HG03060 (cell line): Measurements from ENCODE around the gene GGNBP2.
"Not testable (repeated sequence)": the region's sequence is repeated elsewhere in the genome, so short reads cannot be mapped to it uniquely, and the experiment has no call there.

ENCODE experiments used
- ATAC-seq: cut with Tn5 transposase; IDR thresholded peaks from one replicate; pipeline ENCODE4 v1.9.1; 2021; ENCODE audit warnings: low read depth, moderate number of reproducible peaks; ENCODE audit not compliant: unreplicated experiment

Gene GGNBP2

DNA sequence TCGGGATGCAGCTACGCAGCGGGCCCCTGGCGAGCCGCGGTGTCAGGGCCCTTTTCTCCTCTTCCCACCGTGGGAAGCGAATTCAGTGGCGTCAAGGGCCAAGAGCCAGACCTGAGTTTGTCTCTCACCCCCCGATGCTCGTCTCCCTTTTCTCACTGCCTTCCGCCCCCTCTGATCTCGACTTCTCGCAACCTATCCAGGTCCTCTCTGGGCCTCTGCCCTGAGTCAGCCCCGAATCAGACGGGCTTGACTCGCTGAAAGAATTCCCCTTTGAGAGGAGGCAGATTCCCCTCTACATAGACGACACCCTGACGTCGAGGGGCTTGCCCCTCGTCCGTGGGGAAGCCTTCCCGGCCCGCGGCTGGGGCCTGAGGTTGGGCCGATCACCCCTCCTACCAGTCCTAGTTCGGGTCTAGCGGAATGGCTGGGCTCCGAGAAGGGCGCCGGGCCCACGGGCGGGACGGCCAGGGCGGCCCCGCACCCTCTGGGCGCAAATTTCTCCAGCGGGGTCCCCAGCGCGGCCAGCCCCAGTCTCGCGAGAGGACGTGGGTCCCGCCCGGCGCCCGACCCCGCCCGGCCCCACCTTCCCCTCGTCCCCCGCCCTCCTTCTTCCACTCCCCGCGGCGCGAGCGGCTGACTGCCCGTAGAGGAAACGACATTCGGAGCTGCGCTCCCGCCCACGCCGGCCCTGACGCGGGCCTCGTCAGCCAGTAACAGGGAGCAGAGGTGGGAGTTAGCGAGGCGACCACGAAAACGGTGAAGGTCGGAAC is at the start of gene GGNBP2:
GGNBP2 (plus strand) TSS at position 613 of the 770 bp plus-strand sequence. CDS start 806 bp downstream, outside the sequence.
- peak; percentile 30 for ATAC-seq

DNA sequence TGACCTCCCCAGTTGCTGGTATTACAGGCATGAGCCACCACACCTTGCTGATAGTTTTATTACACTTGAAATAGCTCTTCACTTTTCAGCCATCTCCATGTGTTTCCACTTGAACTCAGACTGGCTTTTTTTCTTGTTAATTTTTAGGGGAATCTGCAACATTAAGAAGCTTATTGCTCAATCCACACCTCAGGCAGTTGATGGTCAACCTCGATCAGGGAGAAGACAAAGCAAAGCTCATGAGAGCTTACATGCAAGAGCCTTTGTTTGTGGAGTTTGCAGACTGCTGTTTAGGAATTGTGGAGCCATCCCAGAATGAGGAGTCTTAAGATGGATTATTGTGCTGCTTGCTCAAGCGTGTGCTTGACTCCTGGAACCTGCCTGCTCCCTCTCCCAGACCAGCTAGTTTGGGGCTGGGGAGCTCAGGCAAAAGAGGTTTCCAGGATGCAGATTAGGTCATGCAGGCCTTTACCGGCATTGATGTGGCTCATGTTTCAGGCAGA is 49.6 kb upstream of the GGNBP2 start:
- ATAC-seq: no peak

DNA sequence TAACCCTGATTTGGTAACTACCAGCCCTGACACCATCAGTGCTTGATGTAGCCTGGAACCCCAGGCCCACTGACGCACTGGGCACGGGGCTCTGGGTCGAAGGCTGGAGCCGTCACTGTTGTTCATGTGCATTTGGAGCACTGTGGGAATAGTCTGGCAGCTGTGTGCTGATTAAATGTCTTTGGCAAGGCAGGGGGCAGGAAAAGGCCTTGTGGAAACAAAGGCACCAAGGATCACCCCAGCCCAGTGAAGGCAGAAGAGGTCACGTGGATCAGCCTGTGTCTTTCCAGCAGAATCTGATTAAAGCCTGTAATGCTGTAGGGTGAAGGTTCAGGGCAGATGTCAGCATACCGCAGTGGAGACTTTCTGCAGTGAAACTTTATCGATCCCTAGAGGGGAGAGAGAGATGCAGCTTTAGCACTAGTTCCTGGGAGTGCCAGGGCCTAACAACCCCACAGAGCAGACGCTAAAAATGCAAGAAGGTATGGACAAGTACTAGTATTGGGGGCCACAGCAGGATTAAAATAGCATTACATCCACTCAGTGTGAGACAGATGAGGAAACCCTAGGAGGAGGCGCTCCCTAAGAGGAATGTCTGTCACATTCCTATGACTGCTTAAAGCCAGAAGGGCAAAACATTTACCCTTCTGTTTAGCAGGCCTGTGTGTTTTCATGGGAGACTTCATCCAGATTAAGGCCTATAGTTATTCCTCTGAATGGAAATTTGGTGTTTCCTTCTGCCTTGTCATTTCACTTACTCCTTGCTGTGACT is 48.5 kb upstream of the GGNBP2 start:
- ATAC-seq: no peak

GRCh38 chr17:36498155-36498554 is 46.6 kb upstream of the GGNBP2 start:
- no peak for ATAC-seq

- no peak for ATAC-seq
Measured at GRCh38 chr17:36498560-36499300, 46.0 kb upstream of the GGNBP2 start.

DNA sequence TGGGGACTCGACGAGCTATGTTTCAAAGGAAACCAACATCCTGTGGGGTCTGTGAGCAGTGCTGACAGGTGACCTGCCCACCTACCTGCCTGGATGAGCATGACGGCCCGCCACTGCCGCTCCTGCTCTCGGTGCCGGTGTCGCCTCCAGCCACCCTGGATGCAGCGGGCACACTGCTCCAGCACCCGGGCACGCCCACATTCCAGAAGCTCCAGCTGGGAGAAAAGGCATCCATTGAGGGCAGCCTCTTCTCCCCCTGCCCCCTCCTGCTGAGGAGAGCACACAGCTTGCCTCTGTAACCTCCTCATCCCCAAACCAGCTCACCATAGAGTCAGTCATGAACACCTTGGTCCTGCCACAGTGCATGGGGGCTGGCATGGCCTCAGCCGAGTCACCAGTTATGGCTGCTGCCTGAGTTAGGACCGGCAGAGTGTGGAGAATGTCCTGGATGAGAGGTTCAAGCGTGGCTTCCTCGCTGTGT is 43.9 kb upstream of the GGNBP2 start:
- ATAC-seq: no peak

DNA sequence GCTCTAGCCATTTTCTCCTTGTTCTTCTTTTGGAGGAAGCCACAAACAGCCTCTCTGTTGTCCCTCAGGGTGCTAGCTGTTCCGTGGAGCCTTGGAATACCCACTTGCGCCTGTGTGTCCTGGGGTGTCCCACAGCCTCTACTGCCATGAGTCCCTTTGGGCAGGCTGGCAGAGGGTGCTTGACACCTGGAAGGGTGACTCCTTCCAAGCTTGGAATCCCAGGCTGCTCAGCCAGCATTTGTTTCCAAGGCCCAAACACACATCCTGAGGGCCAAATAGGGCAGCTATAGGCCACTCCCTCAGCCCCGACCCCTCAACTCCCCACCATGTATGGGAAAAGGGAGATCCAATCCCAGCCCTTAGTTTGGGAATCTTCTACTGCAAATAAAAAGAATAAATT is 43.4 kb upstream of the GGNBP2 start:
- ATAC-seq: no peak

GRCh38 chr17:36501963-36502362 is 42.8 kb upstream of the GGNBP2 start:
- ATAC-seq: no peak

DNA sequence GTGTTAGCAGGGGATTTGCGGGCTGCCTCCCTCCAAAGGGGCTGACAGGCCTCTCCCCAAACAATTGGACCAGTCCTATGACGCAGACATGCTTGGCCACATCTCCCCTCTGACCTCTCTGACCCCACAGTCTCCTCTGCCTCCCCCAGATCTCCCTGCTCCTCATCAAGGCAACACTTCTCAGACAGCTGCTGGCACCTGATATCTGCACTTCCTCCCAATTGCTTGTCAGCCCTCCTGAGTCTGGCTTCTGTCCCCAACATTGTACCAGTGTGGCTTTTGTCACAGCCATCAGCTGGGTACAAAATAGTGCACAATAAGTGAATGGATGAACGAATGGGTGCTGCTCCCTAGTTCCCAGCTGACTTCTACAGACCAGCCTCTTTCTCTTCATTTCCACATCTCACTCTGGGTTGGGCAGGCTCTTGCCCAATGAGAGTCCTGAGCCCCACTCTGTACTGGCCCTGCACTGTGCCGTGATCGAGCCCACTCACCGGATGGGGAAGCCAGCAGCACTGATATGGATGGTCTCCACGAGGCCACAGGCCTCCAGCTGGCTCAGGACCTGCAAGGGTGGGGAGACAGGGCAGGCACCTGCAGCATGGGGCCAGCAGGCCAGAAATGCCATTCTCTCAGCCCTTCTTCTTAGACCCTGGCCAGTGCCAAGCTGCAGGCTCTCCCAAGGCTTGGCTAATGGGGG is 41.1 kb upstream of the GGNBP2 start:
- ATAC-seq: no peak

DNA sequence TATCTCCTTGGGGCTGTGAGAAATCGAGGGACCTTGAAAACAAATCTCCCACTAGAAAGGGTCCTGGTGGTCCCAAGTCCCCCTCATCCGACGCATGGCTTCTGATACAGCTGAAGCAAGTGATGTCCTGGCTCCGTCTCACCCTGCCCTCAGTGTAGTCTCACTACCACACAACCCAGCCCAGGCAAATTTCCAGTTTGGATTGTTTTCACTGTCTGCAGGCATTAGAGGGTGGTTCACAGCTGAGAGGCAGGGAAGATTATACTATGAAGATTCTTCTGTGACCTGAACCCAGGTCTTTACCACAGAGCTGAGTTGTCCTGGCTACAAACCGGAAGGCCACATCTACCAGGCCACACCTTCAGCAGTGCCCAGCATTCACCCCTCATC is 40.6 kb upstream of the GGNBP2 start:
- ATAC-seq: no peak

GRCh38 chr17:36505171-36505570 is 39.5 kb upstream of the GGNBP2 start:
- ATAC-seq: no peak

DNA sequence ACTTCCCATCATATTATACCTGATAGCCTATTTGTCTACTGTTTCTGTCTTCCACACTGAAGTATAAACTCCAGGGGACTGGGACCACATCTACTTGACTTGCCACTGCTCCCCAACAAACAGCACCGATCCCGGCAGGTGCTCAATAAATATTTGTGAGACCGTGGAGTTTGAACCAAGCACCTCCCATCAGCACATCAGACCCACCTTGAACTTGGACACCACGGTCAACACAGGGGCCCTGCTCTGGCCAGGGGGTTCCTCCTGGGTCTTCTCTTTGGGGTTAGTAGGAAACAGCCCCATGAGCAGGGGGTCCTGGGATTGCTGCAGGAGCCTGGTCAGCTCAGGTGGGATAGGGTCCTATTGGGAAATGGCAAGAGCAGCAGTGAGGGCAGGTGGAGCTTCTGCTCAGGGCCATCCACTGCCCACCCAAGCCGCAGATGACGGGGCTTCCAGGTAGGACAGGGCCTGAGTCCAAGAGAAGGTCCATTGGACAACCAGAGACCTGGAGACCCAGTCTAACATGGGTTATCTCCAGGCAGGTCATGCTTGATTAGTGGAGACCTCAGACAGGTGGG is 38.4 kb upstream of the GGNBP2 start:
- ATAC-seq: no peak

DNA sequence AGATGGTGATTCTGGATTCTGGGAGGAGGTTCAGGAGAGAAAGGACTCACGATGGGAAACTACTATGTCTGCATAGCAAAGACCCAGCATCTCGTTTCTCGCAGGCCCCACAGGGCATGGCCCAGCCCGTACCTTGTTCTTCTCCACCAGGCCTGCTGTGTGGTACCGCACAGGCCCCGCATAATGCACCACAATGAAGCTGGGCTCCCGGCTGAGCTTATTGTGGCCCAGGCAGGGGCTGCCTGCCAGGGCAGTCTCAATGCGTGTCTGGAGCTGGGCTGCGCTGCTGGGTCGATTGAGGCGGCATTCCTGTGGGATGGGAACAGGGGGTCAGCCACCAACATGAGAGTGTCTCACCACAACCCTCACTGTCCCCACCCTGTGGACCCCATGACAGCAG is 37.9 kb upstream of the GGNBP2 start:
- no peak for ATAC-seq

GRCh38 chr17:36507266-36507665 is 37.5 kb upstream of the GGNBP2 start:
- no peak for ATAC-seq

DNA sequence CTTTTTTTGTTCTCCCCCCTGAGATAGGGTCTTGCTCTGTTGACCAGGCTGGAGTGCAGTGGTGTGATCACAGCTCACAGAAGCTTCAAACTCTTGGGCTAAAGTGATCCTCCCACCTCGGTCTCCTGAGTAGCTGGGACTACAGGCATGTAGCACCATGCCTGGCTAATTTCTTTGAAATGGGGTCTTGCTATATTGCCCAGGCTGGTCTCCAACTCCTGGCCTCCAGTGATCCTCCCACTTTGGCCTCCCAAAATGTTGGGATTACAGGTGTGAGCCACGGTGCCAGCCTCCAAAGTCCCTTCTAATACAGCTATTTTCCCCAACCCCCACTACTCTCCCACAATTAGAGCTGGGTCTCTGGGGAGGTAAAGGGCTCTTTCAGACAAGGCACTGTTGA is 36.3 kb upstream of the GGNBP2 start:
- not testable (repeated sequence) for ATAC-seq

DNA sequence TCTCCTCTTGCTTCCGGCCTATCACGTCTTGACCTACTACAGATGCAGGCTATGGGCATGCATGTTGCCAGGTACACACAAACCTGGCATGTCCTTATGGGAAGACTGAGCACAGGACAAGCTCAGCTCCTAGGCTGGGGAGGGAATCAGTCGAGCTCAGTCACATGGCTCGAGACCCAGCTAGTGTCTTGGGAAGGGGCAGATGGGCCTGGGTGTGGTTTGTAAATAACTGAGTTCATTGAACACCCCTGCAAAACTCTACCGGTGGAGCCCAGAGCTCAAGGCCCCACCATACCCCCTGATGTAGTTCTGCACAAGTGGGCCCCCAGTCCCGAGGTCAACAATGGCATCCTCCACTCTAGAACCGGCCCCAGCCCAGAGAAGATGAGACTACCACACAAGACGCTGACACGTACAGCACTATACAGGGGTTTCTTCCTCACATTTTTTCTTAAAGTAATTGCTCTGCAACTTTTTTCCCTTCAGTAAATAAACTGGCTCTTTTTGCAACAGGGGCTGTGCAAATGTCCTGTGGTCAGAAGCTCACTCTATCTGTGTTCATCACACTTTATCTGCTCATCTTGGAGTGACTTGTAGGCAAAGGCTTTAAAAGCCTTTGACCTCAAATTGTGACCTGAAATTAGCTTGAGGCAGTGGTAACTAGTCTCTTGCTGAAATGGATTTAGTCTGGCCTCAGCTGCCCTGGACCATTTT is 35.3 kb upstream of the GGNBP2 start:
- ATAC-seq: no peak

DNA sequence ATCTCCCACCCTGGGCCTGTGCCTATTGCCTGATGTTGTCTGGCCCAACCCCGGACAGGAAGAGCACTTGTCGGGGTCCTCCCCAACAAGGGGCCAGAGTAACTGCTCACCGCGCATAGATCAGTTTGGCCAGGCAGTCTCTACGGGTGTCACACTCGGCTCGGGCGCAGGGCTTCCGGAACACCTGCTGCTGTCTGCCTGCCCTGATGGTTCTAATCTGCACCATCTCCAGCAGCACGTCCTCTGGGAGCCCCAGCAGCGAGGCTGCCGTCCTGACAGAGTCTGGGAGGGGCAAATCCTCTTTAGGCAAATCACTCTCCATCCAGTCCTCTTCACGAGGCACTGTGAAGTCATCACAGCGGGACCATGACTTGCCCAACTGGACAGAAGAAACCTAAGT is 34.1 kb upstream of the GGNBP2 start:
- no peak for ATAC-seq

- no peak for ATAC-seq
Measured at GRCh38 chr17:36511216-36511615, 33.5 kb upstream of the GGNBP2 start.

DNA sequence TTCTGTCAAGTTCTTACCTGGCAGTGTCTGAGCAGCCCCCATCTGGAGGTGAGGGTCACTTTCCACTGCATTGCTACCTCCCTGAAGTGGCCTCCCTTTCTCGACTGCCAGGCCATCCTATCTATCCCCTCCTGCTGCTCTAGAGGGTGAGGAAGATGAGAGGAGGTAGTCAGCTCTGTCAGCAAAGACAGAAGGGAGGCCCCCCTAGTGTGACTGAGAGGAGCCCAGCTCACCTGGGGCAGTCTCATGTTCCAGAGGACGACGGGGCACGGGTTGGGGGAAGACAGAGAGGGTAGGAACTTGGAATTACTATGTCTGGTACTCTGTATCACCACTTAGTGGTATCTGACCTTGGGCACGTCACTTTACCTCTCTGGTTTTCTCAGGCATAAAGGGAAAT is 32.1 kb upstream of the GGNBP2 start:
- no peak for ATAC-seq
